ENCODE results near the gene BRCA1.
"Not testable (repeated sequence)": the region's sequence is repeated elsewhere in the genome, so short reads cannot be mapped to it uniquely, and the experiment has no call there.

BRCA1 gene

GRCh38 chr17:43169561-43170139 is 44.5 kb upstream of the BRCA1 start:
- TF ChIP-seq PPARA (CRISPR knock-in tag; IDR thresholded peaks at IDR 0.05; ENCODE audit: borderline replicate concordance) (no peak), PATZ1 (CRISPR knock-in tag; IDR thresholded peaks at IDR 0.05; ENCODE audit: borderline replicate concordance) (no peak), ZFP3 (CRISPR knock-in tag; IDR thresholded peaks at IDR 0.05) (no peak), TSHZ2 (CRISPR knock-in tag; IDR thresholded peaks at IDR 0.05) (no peak), RARB (CRISPR knock-in tag; IDR thresholded peaks at IDR 0.05) (no peak), ZNF70 (CRISPR knock-in tag; IDR thresholded peaks at IDR 0.05) (no peak)
- ATAC-seq = peak; percentile 43

GRCh38 chr17:43165971-43166370 is 40.8 kb upstream of the BRCA1 start:
- not testable (repeated sequence) for ATAC-seq

- not testable (repeated sequence) for ATAC-seq
Observed at GRCh38 chr17:43159957-43160356, 34.8 kb upstream of the BRCA1 start.

- not testable (repeated sequence) for ATAC-seq
Observed at GRCh38 chr17:43159232-43159631, 34.1 kb upstream of the BRCA1 start.

- no peak for ATAC-seq
- TF ChIP-seq ARNTL (CRISPR knock-in tag; IDR thresholded peaks at IDR 0.05; ENCODE audit: borderline replicate concordance, low read depth) (no peak), CSRNP3 (CRISPR knock-in tag; IDR thresholded peaks at IDR 0.05) (no peak), SNAI2 (CRISPR knock-in tag; IDR thresholded peaks at IDR 0.05) (no peak), PPARA (CRISPR knock-in tag; IDR thresholded peaks at IDR 0.05; ENCODE audit: borderline replicate concordance) (no peak), BACH2 (CRISPR knock-in tag; IDR thresholded peaks at IDR 0.05; ENCODE audit: borderline replicate concordance) (no peak), PATZ1 (CRISPR knock-in tag; IDR thresholded peaks at IDR 0.05; ENCODE audit: borderline replicate concordance) (no peak), ZC3H10 (CRISPR knock-in tag; IDR thresholded peaks at IDR 0.05) (no peak), GLIS3 (CRISPR knock-in tag; IDR thresholded peaks at IDR 0.05) (no peak)
Observed at GRCh38 chr17:43155666-43156065, 30.5 kb upstream of the BRCA1 start.

GRCh38 chr17:43153197-43153835 is 28.2 kb upstream of the BRCA1 start:
- not testable (repeated sequence) for ATAC-seq

- TF ChIP-seq ZFP3 (CRISPR knock-in tag; IDR thresholded peaks at IDR 0.05) (no peak), PATZ1 (CRISPR knock-in tag; IDR thresholded peaks at IDR 0.05; ENCODE audit: borderline replicate concordance) (no peak), ZNF565 (CRISPR knock-in tag; conservative IDR thresholded peaks at IDR 0.05; ENCODE audit: low read depth) (no peak), ARNTL (CRISPR knock-in tag; IDR thresholded peaks at IDR 0.05; ENCODE audit: borderline replicate concordance, low read depth) (no peak), ZC3H10 (CRISPR knock-in tag; IDR thresholded peaks at IDR 0.05) (no peak), CSDC2 (CRISPR knock-in tag; IDR thresholded peaks at IDR 0.05) (no peak)
- no peak for ATAC-seq
Observed at GRCh38 chr17:43151880-43152456, 26.8 kb upstream of the BRCA1 start.
